GM18873 (cell line): ENCODE results near the gene RHPN2.
A peak's percentile ranks its signal among the peaks of the same experiment; 100 is the strongest.

Source experiments
- ATAC-seq: cut with Tn5 transposase; IDR thresholded peaks from one replicate; pipeline ENCODE4 v1.9.1; 2021; ENCODE audit warnings: mild to moderate bottlenecking, moderate library complexity, moderate number of reproducible peaks; ENCODE audit not compliant: unreplicated experiment, low FRiP score

The RHPN2 gene

DNA sequence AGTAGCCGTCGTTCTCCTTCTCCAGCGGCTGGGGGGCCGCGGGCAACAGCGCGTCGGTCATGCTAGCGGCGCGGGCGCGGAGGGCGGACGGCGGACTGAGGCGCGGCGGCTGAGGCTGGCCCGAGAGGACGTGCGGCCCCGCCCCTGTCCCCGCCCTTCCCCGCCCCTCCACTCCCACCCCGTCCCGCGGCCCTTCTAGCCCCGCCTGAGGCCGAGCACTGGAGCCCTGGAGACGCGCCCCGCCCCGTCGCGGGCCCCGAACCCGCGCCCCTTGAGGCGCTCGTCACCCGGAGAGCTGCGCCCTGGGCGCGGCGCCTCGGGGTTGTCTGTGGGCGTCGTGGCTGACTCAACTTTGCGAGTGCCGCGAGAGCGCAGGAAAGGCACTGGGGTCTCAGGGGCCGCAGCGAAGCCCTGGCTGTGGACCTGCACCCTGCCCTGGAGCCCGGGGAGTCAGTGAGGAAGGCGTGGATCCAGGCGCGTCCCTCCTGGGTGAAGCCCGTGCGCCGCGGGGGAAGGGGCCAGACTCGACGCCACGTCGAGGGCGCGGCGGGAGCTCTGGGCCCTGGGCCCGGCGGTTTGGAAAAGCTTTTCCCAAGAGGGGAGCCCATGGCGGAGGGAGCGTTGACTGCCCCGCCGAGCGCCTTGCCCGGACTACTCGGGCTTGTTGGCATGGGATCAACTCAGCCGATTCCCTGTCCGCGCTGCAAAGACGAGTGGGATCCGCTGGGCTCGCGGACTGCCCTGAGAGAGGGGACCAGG lies at the start of gene RHPN2:
TSS of gene RHPN2 (minus strand) at position 97 of the 759 bp plus-strand sequence. CDS start at position 61, 36 bp downstream.
- no peak for ATAC-seq

DNA sequence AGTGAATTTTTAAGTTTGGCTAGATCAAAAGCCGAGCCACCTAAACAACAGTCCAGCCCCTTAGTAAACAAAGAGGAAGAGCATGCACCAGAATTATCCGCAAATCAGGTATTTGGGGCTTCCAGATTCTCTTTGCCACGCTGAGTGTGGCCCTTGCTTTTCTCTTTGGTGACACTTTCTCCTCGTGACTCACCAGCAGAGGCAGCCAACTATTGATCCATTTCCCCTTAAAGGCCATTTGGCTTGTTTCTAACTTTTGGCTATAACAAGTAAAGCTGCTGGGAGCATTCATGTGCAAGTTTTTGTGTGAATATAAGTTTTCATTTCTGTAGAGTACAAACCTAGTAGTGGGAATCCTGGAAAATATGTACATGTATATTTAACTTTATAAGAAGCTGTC lies 49.6 kb upstream of the RHPN2 start:
- ATAC-seq, result no peak

DNA sequence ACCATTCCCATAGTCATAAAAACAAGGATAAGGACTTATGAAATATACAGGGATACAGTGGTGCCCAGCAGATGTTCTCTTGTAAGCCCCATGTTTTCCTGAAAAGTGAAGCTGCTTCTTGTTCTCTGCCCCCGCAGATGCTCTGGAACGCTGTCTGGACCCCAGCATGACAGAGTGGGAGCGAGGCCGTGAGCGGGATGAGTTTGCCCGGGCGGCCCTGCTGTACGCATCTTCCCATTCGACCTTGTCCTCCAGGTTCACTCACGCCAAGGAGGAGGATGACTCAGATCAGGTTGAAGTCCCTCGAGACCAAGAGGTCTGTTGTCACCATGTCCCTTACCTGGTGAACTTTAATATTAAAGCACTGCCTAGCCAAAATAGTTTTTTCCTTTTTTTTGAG lies 46.9 kb upstream of the RHPN2 start:
- no peak for ATAC-seq

DNA sequence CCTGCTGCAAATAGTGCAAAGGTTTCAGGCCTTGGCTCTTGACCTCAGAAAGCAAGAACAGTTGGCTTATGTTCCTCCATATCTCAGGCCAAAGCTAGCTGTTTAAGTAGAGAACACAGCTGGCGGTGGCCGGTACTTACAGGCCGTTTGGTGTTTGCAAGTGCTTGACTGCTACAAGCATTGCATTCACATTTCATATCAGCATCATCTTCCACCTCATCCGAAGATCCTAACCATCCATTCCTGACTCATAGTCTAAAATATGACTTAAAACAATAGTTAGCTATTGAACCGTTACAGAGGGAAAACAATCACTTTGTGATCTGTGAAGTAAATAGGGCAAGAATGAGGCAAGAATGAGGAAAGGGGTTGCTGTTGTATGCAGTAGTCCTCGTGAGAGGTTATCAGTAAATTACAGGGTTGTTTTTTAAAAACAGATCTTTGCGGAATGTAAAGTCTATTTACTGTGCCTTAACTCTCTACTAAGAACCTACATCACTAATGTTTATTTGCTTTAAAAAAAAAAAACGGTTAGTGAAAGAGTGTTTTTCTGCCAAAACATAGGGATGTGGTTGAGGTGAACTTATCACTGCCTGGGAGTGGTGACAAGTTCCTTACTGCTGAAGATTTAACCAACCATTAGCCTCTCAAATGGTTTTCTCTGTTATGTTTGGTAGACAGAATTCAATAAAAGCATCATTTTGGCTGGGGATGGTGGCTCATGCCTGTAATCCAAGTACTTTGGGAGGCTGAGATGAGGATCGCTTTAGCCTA lies 45.6 kb upstream of the RHPN2 start:
- ATAC-seq, result no peak

DNA sequence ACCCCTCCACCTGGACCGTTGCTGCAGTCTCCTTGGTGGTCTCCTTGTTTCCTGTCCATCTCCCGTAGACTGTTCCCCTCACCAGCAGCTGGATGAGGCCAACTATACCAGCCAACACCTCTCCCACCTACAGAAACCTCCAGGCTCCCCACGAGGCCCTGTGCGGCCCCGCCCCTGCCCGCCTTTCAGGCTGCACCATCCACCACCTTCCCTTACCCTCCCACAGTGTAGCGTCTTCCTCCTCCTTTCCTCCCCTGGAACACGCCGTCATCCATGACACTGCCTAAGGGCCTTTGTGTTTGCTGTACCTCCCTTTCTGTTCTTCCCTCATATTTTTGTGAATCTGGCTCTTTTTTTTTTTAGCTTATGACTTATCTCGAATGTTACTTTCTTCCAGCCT lies 43.5 kb upstream of the RHPN2 start:
- no peak for ATAC-seq

DNA sequence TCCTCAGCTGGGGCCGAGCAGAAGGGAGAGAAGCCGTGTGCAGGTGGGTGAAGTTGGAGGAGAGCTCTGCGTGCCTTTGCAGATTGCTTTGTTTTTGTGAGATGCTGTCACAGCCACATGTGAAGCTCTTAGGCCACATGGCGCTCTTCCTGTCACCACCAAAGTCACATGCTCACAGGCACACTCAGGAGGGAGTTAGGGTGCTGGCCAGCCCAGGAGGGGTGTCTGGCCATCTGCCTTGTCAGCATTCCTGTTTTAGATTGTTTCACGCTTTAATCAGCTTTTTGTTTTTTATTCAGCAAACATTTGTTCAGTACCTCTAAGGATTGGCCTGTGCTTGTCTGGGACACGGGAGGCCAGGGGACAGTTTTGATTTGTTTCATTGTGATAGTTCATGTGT lies 38.2 kb upstream of the RHPN2 start:
- ATAC-seq, result no peak

DNA sequence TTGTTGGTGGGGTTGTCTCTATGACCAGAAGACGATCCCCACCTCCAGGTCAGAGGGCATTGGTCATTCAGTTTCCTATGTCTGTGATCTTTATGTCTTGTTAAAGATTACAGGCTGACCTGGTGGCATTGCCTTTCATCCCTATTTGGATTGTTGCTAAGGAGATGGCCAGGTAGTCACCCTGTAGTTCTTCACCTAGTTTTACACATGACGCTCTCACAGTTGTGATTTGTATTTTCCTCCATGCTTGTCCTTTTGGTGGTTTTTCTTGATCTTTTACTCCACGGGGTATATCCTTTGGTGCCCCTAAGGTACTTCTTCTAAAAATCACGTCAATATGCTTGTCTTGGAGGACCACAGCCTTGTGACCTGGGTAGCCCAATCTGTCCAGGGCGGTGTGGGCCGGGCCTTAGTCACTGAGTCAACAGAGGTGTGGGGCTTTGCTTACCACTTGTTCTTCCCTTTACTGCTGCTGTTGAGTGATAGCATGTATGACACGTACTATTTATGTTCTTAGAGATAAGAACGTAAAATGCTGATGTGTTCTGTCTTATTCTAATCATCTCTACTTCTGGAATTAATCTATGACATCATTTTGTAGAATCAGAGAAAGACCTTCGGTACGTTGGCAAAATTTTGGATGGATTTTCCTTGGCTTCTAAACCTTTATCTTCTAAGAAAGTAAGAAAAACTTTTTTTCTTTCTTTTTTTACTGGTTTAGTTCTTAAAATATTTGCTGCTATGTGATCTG lies 36.4 kb upstream of the RHPN2 start:
- no peak for ATAC-seq

DNA sequence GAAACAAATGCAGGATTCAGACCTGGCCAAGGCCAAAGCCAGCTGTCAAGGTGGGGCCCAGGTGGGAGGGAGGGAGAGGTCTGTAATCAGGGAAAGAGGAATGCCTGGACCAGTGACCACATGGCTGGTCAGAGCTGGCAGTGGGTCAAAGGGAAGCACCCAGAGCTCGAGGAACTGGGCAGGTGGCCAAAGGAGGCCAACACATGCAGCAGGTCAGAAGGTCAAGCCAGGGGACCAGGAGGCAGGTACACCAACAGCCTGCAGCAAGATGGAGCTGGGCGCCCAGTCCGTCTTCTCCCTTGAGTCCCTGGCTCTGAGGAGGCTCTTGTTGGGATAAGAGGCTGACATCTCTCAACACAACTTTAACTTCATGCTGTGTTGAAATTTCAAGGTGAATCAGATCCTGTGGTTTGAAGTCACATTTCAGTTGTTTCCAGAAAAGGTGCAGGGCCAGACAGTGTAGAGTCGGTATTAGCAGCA lies 33.4 kb upstream of the RHPN2 start:
- ATAC-seq, result no peak

DNA sequence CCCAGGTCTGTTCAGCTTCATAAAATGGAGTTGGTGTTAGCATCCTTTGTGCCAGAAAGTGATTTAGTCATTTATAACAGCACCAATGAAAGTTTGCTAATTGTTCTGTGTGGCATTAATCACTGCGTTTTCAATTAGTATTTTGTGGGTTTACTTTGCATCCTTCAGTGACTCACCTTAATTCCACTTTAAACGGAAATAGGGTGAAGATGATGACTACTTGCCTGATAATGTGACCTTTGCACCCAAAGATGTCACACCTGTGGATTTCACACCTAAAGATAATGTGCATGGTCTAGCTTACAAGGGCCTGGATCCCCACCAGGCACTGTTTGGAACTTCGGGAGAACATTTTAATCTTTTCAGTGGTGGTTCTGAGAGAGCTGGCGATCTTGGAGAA lies 31.3 kb upstream of the RHPN2 start:
- ATAC-seq, result no peak

DNA sequence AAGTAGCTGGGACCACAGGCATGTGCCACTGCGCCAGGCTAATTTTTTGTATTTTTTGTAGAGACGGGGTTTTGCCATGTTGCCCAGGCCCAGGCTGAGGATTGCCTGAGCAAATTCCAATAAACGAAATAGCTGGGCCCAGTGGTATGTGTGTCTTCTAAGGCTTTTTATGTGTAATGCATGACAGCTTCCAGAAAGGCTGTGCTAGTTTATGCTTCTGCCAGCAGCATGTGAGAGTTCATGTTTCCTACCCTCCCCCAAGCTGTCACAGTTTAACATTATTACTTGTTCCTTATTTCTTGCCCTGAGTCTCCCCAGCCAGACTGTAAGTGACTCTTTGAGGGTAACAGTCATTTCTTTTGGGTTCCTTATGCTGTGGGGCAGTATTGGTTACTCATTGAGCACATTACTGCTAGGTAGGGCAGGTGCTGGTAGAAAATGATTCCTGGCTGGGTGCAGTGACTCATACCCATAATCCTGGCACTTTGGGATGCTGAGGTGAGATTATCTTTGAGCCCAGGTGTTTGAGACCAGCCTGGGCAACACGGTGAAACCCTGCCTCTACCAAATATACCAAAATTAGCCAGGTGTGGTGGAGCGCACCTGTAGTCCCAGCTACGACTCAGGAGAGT lies 29.9 kb upstream of the RHPN2 start:
- ATAC-seq, result no peak

DNA sequence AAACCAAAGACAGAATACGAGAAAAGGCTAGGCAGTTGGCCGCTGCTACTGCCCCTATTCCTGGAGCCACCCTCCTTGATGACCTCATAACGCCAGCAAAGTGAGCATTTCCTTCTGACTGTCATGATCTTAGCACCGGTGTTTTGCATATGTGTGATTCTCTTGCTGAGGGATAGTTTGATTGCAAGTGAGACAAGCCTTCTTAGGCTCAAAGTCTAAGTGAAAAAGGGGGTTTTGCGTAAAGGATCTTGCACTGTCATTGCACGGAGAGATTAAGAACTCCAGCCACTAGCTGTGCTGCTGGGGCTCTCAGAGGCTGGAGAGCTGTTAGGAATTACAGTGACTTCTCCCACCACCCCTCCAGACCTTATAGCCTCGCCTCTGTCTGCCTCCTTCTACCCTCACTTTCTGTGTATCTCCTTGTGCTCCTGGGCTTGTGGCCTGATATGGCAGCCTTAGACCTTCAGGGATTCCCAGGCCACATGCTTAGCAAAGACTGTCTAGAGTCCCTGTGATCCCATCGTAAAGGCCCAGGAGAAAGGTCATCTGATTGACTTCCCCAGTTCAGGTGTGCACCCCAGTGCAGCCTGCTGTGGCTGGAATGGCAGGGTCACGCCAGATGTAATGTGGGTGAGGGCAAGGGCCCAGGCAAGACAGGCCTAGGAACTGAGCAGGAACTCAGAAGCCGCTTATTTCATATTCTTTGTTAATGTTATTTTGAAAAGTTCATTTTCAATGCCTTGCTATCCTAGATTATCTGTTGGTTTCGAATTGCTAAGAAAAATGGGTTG lies 28.9 kb upstream of the RHPN2 start:
- no peak for ATAC-seq

DNA sequence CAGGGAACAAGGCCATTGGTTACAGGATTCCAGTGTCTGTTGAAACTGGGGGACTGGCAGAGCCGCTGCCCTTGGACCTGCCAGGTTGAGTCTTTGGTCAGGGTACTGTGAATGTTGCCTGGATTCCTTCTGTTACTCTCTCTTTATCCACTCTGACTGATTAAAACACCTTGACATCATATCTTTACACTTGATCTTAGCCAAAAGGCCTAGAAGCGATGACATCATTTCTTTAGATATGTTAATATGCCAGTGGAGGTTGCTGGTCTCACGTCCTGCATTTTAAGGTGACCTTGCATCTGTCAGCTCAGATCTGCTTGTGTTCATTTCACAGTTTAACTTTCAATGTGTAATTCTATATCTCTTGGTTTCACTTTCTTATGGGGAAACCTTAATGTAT lies 25.5 kb upstream of the RHPN2 start:
- no peak for ATAC-seq

DNA sequence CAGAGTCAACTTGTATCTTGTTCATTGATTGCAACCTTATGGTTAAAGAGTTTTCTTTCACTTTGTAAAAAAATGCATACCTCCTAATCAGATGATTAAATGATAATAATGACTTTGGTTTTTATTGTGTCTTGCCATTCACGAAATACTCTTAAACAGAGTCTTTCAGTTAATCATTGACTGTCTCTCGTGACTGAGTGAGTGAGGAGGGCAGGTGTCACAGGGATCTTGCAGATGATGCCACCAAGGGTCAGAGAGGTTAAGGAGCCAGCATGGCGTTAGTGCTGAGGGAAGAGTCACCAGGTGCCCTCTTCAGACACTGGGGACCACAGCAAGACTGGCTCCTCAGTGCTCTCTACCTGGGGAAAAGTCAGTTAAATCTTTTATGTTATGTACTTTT lies 24.3 kb upstream of the RHPN2 start:
- no peak for ATAC-seq

DNA sequence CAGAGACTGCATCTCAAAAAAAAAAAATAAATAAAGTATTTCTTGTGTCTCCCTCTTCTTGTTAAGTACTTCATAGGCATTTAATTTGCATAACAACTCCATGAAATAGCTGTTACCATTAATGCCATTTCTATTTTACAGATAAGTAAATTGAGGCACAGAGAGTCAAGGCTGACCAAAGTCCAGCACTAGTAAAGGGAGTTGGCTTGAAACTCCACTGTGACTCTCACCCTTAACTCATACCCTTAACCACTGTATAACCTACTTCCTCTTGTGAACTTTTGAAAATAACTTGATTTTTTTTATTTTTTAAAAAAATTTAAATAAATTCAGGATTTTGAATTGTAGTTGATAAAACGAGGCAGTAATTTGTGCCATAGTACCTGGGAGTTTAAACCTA lies 22.3 kb upstream of the RHPN2 start:
- no peak for ATAC-seq

DNA sequence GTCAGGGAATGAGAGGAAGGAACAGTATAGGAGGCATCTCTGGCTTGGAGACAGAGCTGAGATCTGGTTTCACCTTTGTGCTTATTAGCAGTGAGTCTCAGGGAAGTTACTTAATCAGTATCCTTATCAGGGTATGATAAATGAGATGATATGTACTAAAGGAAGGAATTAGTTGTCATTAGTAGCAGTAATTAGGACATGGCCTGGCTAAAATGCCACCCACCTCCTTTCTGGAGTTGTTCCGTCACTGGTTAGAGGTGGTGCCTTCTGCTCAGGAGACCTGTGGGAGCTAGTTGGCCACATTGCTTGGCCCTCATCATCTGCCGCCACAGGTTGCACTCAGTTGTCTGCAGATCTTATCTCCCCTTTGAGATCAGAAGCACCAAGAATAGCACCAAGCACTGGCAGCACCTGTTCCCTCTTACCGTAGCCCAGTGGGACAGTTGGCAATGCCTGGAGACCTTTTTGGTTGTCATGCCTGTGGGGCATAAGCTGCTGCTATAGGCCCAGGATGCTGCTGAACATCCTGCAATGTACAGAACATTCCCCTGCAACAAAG lies 21.0 kb upstream of the RHPN2 start:
- no peak for ATAC-seq

DNA sequence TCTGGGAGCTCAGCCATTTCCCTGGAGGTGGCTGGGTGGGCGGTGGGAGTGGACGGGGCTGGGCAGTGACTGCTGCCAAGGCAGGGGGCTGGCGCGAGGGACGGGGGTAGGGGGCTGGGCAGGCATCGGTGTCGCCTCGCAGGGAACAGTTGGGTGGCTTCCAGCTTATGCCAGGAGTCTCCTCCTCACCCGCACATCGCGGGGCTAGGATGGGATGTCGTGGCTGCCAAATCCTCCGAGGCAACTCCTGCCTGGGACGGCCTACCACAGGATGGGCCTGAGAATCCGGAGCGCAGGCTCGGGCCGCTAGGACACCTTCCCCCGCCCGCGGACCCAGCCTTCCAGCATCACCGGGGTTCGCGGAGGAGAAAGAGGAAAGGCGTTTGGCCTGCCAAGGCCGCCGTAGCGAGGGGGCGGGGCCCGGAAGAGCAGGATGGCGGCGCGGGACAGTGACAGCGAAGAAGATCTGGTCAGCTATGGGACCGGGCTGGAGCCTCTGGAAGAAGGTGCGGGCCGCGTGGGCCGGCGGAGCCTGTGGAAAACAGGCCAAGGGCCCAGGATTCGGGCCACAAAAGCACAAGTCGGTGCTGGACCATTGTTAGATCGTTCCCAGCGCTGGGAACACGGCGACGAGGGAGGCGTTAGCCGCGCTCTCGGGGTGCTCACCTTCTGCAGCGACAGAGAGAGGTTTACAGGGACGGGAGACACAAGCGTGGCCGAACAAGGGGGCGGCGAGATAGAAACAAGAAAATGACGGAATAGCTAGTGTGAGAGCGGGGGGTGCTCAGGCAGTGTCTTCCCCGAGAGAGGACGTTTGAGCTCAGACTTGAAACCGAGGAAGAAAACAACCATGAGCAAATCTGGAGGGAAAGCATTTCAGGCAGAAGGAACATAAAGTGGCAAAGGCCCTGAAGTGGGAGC lies 16.3 kb upstream of the RHPN2 start, which contains the start of gene GPATCH1:
TSS of gene GPATCH1 (plus strand) at position 421 of the 921 bp plus-strand sequence. CDS start at position 434, 13 bp downstream.
- ATAC-seq, result peak; percentile 78

DNA sequence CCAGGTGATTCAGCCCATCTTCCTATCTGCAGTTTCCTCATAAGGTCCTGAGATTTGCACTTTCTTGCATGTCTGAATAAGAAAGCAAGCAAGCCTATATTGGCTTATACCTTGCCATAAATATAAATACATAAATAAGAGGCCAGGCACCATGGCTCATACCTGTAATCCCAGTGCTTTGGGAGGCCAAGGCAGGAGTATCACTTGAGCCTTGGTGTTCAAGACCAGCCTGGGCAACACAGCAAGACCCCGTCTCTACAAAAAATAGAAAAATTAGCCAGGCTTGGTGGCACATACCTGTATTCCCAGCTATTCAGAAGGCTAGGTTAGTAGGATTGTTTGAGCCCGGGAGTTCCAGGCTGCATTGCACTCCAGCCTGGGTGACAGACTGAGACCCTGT lies 10.8 kb upstream of the RHPN2 start:
- no peak for ATAC-seq

DNA sequence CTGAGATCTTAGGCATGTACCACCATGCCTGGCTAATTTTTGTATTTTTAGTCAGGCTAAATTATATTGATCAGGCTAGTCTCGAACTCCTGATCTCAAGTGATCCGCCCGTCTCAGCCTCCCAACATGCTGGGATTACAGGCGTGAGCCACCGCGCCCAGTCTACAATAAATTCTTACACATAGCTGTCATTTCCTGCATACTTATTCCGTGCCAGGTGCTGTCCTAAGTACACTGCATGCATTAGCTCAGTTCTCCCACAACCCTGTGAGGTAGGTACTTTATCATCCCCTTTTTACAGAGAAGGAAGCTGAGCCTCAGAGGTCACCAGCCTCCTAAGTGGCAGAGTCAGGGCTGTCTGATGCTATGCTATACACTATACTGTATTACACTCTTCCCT lies 7.2 kb upstream of the RHPN2 start:
- no peak for ATAC-seq
